Coronary artery (tissue), 2 donors: Measurements from ENCODE around the gene IL26.
"Not testable (repeated sequence)": the region's sequence is repeated elsewhere in the genome, so short reads cannot be mapped to it uniquely, and the experiment has no call there.

Experiments used
- DNase-seq: peaks from one replicate; pipeline ENCODE4 v3.0.0-alpha.2; 2017; ENCODE audit warnings: low spot score
- H3K27ac ChIP-seq, 2 donors: fragments of 200-600 bp; sonication (generic); one replicate each; pipeline ENCODE4 v1.5.1; 2016 to 2019
- H3K4me3 ChIP-seq: fragments of 200-600 bp; sonication (generic); 2 replicates; pipeline ENCODE4 v1.5.1; 2016; ENCODE audit warnings: mild to moderate bottlenecking, moderate library complexity
- TF ChIP-seq, protein P1 (sequence below): fragments of 200-600 bp; sonication (generic); IDR thresholded peaks from one replicate; pipeline ENCODE4 v1.5.1; 2019; ENCODE audit warnings: antibody characterized with exemption

IL26 gene

DNA sequence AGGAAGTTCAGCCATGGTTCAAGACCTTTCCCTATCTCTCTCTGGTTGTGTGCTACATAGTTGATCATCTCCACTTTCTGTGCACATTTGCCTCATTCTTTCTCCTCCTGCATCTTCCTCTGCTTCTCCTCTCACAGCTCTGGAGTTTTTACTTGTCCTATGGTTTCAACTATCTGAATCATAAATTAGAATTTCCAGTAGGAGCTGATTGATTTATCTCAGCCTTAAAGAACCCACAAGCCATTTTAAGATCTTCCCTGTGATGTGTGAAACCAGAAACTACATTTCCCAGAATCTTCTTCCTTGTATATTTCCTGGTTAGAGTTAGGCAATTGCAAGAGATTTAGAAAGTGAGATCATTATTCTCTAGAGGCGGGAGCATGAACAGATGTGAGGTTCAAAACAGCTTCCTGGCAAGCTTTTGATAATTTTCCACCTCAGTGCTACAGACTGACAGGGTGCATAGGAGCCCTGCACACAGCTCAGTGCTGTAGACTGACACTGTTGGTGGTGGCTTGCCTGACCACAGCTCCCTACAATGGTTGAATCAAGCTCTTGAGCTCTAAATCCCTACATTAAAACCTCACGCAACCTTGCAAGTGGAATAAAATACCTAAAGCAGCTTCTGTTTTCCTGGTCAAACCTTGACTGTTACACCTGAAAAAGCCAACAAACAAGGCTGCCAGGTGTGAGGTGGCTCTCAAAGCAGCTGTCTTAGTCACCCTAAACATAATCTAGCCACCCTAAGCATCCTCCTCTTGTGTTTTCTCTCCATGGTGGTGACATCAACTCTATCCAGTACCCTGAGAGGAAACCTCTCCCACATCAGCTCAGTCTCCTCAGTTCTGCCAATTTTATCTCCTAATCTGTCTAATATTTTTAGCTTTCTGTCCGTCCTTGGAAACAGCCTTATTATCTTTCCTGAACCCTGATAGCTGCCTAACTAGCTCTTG is 44.5 kb downstream of the IL26 start:
- DNase-seq, result no peak
- TF ChIP-seq, protein P1, sequence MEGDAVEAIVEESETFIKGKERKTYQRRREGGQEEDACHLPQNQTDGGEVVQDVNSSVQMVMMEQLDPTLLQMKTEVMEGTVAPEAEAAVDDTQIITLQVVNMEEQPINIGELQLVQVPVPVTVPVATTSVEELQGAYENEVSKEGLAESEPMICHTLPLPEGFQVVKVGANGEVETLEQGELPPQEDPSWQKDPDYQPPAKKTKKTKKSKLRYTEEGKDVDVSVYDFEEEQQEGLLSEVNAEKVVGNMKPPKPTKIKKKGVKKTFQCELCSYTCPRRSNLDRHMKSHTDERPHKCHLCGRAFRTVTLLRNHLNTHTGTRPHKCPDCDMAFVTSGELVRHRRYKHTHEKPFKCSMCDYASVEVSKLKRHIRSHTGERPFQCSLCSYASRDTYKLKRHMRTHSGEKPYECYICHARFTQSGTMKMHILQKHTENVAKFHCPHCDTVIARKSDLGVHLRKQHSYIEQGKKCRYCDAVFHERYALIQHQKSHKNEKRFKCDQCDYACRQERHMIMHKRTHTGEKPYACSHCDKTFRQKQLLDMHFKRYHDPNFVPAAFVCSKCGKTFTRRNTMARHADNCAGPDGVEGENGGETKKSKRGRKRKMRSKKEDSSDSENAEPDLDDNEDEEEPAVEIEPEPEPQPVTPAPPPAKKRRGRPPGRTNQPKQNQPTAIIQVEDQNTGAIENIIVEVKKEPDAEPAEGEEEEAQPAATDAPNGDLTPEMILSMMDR, result no peak
- Histone ChIP-seq H3K27ac (no peak overlapping the region), H3K4me3 (no peak overlapping the region)

DNA sequence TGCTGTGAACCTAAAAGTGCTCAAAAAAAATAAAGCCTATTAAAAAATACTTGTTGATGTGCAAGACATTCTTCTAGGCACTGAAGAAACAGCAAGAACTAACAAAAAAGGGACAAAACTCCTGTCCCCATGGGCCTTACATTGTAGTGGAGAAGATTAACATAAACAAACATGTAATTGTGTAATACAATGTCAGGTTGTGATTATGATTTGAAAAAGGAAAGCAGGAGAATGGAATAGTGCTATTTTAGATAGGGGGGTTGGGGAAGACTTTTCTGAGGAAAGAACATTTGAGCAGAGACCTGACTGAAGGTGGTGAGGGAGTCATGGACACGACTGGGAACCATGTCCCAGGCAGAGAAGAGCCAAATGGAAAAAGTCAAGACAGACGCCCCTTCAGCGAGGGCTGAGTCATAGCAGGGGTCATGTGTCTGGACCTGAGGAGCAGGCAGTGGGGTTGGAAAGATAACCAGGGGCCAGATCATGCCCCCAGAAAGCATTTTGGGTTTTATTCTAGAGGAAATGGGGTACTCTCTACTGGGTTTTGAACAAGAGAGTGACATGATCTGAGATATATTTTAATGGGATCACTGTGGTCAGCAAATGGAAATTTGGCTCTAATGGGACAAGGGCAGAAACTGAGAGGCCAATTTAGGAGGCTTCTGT is 46.7 kb downstream of the IL26 start:
- Histone ChIP-seq H3K27ac (no peak overlapping the region), H3K4me3 (no peak overlapping the region)
- TF ChIP-seq, protein P1, result no peak
- no peak for DNase-seq

DNA sequence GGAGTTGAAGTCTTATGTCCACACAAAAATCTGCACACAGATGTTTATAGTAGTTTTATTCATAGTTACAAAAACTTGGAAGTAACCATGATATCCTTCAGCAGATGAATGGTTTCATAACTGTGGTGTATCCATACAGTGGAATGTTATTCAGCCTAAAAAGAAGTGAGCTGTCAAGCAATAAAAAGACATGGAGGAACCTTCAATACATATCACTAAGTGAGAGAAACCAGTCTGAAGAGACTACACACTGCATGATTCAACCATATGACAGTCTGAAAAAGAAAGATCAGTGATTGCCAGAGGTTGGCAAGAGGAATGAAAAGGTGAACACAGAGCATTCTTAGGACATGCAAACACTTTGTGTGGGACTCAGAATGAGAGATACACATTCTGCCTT is 47.4 kb downstream of the IL26 start:
- H3K27ac ChIP-seq, result no peak overlapping the region
- H3K4me3 ChIP-seq, result no peak overlapping the region
- DNase-seq, result no peak
- TF ChIP-seq, protein P1, result no peak

DNA sequence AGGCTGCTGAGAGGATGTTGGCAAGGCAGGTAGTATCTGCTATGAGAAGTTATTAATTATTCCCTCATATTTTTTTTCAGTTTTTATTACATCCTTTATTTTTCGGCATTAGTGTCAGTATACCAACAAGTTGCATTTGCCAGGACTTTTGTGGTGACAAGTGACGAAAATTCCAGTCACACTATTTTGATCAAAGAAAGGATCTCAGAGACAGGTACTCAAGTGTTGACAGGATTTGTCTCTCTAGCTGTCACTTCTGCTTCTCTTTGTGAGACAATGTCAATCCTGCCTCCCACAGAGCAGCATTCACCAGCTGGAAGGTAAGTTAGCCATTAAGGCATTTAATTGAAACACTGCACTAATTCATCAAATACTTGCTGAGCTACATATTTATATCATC is 48.0 kb downstream of the IL26 start:
- Histone ChIP-seq H3K27ac (no peak overlapping the region), H3K4me3 (no peak overlapping the region)
- DNase-seq, result no peak
- TF ChIP-seq, protein P1, result no peak

DNA sequence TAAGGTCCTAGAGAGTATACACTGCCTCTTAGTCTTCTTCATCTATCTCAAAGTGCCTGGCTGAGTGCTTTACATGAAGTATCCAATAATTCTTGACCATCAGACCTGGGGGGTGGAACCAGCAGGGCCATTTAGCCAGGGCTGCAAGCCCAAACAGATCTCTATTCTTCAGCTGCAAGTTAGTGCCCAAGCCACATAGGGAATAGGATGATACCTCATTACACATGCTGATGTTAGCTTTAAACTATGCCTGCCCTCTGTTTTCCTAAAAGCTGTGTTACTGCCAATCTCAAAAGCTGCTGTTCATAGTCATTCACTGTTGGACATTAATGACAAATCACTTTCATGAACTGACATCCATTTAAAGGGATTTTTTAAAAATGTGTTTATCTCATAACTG is 49.4 kb downstream of the IL26 start:
- DNase-seq, result no peak
- TF ChIP-seq, protein P1, result no peak
- H3K27ac ChIP-seq, result no peak overlapping the region

DNA sequence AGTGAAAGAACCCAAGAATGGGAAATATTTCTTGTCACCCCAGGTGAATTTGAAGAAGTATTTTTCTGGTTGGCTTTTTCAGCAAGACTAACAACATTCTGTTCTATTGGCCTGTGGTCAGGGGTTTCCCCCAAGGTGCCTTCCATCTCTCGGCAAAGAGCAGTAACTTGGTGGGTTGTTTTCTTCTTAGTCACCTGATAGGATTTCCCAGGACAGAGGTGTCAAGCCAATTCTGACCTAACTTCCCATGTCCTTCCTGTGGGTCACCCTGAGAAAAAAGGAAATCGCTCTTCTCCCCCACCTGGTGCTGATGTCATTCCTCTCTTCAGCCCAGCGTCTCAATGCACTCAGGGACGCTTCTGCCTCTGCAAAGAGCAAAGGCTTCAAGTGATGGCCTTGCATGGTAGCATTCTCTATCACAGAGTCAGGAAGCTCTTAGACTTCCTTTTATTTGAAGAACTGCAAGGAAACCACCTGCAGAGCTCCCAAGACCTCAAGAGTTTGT is 50.0 kb downstream of the IL26 start:
- TF ChIP-seq, protein P1, result no peak
- no peak for DNase-seq
- Histone ChIP-seq H3K27ac (no peak overlapping the region), H3K4me3 (no peak overlapping the region)

More for the DNA sequence above, 49.4 kb downstream of the IL26 start:
- no peak overlapping the region for H3K4me3 ChIP-seq

DNA sequence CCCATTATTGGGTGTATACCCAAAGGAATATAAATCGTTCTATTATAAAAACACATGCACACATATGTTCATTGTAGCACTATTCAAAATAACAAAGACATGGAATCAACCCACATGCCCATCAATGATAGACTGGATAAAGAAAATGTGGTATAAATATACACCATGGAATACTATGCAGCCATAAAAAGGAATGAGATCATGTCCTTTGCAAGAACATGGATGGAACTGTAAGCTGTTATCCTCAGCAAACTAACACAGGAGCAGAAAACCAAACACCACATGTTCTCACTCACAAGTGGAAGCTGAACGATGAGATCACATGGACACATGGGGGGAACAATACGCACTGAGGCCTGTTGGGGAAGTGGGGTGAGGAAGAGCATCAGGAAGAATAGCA is 50.8 kb downstream of the IL26 start:
- DNase-seq, H3K4me3 ChIP-seq, H3K27ac ChIP-seq: not testable (repeated sequence)
